Epithelial cell of proximal tubule (primary cell): Measurements from ENCODE around the gene ATG13. TPM values are rescaled to one million over a fixed set of nuclear protein-coding genes. Genes with fewer than 3 reads are reported as not detected.
A peak's percentile ranks its signal among the peaks of the same experiment; 100 is the strongest.
"Not testable (repeated sequence)": the region's sequence is repeated elsewhere in the genome, so short reads cannot be mapped to it uniquely, and the experiment has no call there.

Source experiments
- DNase-seq: peaks from one replicate; pipeline ENCODE4 v3.0.0-alpha.2; 2011; ENCODE audit warnings: low read depth
- H3K4me3 ChIP-seq: 2 replicates; pipeline ENCODE4 v1.5.1; 2011; ENCODE audit warnings: low read depth, mild to moderate bottlenecking, low read length
- CTCF ChIP-seq: conservative IDR thresholded peaks from 2 replicates; pipeline ENCODE4 v1.5.1; 2012; ENCODE audit warnings: low read depth, mild to moderate bottlenecking, low read length
- total RNA-seq: library from RNA; depleted of rRNA; stranded (reverse); fragments of >200 nt; gene quantifications from 2 replicates; pipeline ENCODE4 v1.2.3, GENCODE V29; 2015

The ATG13 gene
- 45.1 and 52.9 TPM in 2 replicates for total RNA-seq

DNA sequence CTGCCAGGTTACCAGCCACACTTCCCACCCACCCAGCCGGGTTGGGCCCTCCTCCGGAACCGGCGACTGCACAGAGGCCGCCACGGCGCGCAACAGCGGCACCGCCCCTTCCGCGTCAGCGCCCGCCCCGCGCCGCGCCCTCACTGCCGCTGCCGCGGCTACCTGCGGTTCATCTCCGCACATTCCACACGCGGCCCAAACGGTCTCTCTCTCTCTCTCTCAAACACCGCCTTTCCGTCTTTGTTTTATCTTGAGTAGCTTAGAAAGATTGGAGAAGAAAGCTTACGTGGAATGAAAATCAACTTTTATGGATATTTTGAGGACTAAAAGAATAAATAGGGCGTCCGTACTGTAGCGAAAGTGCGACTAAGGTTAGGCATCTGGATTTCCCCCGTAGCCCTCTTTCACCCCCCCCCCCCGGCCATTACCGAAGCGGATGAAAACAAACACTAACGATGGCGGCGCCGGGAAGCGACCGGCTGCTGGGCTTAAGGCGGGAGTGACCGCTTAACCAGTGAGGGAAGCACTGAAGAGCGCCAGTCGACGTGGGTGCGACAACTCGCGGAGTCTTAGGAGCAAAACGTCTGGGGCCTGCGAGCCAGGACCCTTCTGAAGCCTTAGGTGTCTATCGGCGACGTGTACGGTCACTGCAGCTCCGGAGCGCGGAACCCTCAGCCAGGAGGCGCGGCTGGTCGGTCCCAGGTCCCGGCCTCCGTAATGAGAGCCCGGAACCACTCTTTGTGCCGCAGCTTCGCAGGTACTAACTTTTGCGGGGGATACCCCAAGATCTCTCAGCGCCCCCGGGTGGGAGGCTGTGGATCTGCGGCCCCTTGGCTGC is at the start of gene ATG13, which contains the start of gene HARBI1:
Gene ATG13, plus strand, starts transcription at position 420 of the 838 bp plus-strand sequence. CDS start 26,739 bp downstream, outside the sequence.
Gene HARBI1, minus strand, starts transcription at position 94 of the 838 bp plus-strand sequence. CDS start 990 bp downstream, outside the sequence.
- DNase-seq: peak; percentile 63
- peak within 1 kb of the TSS; percentile 93 for H3K4me3 ChIP-seq
- peak; percentile 80 for TF ChIP-seq CTCF

- no peak overlapping the region for H3K4me3 ChIP-seq
- DNase-seq: no peak
- no peak for TF ChIP-seq CTCF
Measured at GRCh38 chr11:46570790-46571398, 46.5 kb upstream of the ATG13 start.

DNA sequence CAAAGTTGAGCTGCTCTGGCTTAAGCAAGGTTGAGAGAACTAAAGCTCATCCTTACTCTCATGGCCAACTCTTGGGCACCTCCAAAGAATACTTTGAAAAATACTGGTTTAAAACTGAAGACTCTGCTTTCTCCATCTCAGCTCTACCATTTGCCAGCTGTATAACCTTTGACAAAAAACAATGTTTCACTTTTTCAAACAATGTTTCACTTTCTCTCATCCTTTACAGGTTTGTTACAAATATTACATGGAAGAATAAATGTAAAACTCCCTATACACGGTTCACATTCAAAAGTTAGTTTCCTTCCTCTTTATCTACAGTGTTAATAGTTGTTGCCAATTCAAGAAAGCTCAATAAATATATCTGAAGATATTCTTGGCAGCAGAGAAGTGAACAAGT is 42.7 kb upstream of the ATG13 start:
- DNase-seq: no peak
- TF ChIP-seq CTCF: no peak

DNA sequence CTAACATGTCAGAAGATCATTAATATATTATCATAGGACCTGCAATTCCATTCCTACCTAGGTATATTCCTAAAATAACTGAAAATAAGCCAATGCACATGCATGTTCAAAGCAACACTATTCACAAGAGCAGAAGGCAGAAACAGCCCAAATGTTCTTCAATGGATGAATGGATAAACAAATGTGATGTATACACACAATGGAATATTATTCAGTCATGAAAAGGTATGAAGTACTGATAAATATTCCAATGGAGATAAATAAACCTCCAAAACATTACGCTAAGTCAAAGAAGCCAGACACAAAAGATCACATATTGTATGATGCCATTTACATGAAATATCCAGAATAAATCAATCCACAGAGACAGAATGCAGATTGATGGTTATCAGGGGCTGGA is 40.3 kb upstream of the ATG13 start:
- H3K4me3 ChIP-seq: no peak overlapping the region
- TF ChIP-seq CTCF: no peak
- DNase-seq: no peak

More for the DNA sequence above, 42.7 kb upstream of the ATG13 start:
- H3K4me3 ChIP-seq: no peak overlapping the region

GRCh38 chr11:46582588-46582987 is 34.8 kb upstream of the ATG13 start:
- no peak overlapping the region for H3K4me3 ChIP-seq
- no peak for DNase-seq
- TF ChIP-seq CTCF: no peak

- H3K4me3 ChIP-seq, DNase-seq: not testable (repeated sequence)
Measured at GRCh38 chr11:46583513-46583912, 33.8 kb upstream of the ATG13 start.

DNA sequence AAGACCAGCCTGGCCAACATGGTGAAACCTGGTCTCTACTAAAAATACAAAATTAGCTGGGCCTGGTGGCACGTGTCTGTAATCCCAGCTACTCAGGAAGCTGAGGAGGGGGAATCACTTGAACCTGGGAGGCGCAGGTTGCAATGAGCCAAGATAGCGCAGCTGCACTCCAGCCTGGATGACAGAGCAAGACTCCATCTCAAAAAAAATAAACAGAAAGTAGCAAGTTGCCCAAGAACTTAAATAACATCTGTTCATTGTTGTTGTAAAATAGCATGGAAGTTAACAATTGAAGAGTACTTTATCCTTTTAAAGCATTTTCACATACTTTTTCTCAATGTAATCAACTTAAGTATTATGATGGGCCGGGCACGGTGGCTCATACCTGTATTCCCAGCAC is 29.2 kb upstream of the ATG13 start:
- H3K4me3 ChIP-seq: no peak overlapping the region
- DNase-seq: no peak
- no peak for TF ChIP-seq CTCF
